HG03139 (cell line): Measurements from ENCODE around the gene CIB1.

Experiments
- ATAC-seq: cut with Tn5 transposase; IDR thresholded peaks from one replicate; pipeline ENCODE4 v1.9.1; 2021; ENCODE audit not compliant: unreplicated experiment

The CIB1 gene

GRCh38 chr15:90241343-90242192, 7.8 kb upstream of the CIB1 start:
- ATAC-seq = no peak

- ATAC-seq = no peak
These were observed 7.1 kb upstream of the CIB1 start for GRCh38 chr15:90240856-90241255.

- ATAC-seq = no peak
These were observed 5.6 kb upstream of the CIB1 start for GRCh38 chr15:90239371-90239770.

- no peak for ATAC-seq
These were observed 601 bp upstream of the CIB1 start, which contains the start of gene GDPGP1 for GRCh38 chr15:90234096-90234988. TSS of gene GDPGP1 (plus strand) at chr15:90234209. CDS start at chr15:90240909, 6,700 bp downstream.

- ATAC-seq = no peak
These were observed 777 bp downstream of the CIB1 start for GRCh38 chr15:90232941-90233386.

- no peak for ATAC-seq
These were observed 1.5 kb downstream of the CIB1 start for GRCh38 chr15:90232196-90232595.

- ATAC-seq = no peak
These were observed 2.4 kb downstream of the CIB1 start for GRCh38 chr15:90231028-90232017.

- no peak for ATAC-seq
These were observed 3.1 kb downstream of the CIB1 start for GRCh38 chr15:90230610-90231009.

- ATAC-seq = no peak
These were observed 3.7 kb downstream of the CIB1 start for GRCh38 chr15:90230071-90230494.

GRCh38 chr15:90228960-90229359, 4.8 kb downstream of the CIB1 start:
- no peak for ATAC-seq

GRCh38 chr15:90227816-90228772, 5.6 kb downstream of the CIB1 start:
- no peak for ATAC-seq

GRCh38 chr15:90227336-90227735, 6.4 kb downstream of the CIB1 start:
- no peak for ATAC-seq

- ATAC-seq = no peak
These were observed 8.1 kb downstream of the CIB1 start for GRCh38 chr15:90225504-90226234.

GRCh38 chr15:90225047-90225446, 8.7 kb downstream of the CIB1 start:
- no peak for ATAC-seq

GRCh38 chr15:90223441-90224165, 10.1 kb downstream of the CIB1 start:
- ATAC-seq = no peak

- ATAC-seq = no peak
These were observed 11.2 kb downstream of the CIB1 start for GRCh38 chr15:90222547-90222946.

- ATAC-seq = no peak
These were observed 12.4 kb downstream of the CIB1 start for GRCh38 chr15:90221246-90221900.
